Caco-2 (cell line): ENCODE data around the gene CMTR1. TPM values are rescaled to one million over a fixed set of nuclear protein-coding genes. Genes with fewer than 3 reads are reported as not detected.
"Not testable (repeated sequence)": the region's sequence is repeated elsewhere in the genome, so short reads cannot be mapped to it uniquely, and the experiment has no call there.

Source experiments
- BruUV-seq: library from RNA; stranded (reverse); fragments of 400-500 nt; replicated peaks from 2 replicates; lab custom pipeline; 2021; lab: Mats Ljungman, UMichigan
- CTCF ChIA-PET: fragments of 300-600 bp; sonication (Branson Sonifier 250); formaldehyde crosslinking; loops from one replicate; lab custom pipeline; 2022; ENCODE audit warnings: antibody characterized with exemption; lab: Charles Lee
- POLR2A ChIA-PET: fragments of 300-600 bp; sonication (Branson Sonifier 250); formaldehyde crosslinking; loops from one replicate; lab custom pipeline; 2022; ENCODE audit warnings: antibody characterized with exemption; lab: Charles Lee
- DNase-seq, 2 experiments: peaks; one replicate each; pipeline versions ENCODE4 v3.0.0 to v3.0.0-alpha.2; 2020 to 2022
- H3K27me3 ChIP-seq: replicated peaks from 2 replicates; pipeline ENCODE4 v1.6.0; 2011; ENCODE audit warnings: low read length; ENCODE audit not compliant: control insufficient read depth, insufficient read depth
- H3K36me3 ChIP-seq: 2 replicates; pipeline ENCODE4 v1.5.1; 2011; ENCODE audit warnings: low read length; ENCODE audit not compliant: control insufficient read depth, insufficient read depth
- H3K4me1 ChIP-seq: fragments of 250-450 bp; sonication (Bioruptor Pico); 2 replicates; pipeline ENCODE4 v1.5.1; 2020; ENCODE audit warnings: mild to moderate bottlenecking
- H3K4me3 ChIP-seq: 2 replicates; pipeline ENCODE4 v1.5.1; 2011; ENCODE audit warnings: low read depth, mild to moderate bottlenecking, control low read depth, low read length
- H3K9me3 ChIP-seq: fragments of 250-450 bp; sonication (Bioruptor Pico); 2 replicates; pipeline ENCODE4 v1.5.1; 2020; ENCODE audit warnings: mild to moderate bottlenecking, moderate library complexity
- H3K27ac Mint-ChIP-seq: one replicate; pipeline ENCODE4 v1.8.0; 2022; ENCODE audit warnings: mixed read lengths; ENCODE audit not compliant: unreplicated experiment
- H3K27me3 Mint-ChIP-seq: one replicate; pipeline ENCODE4 v1.8.0; 2022; ENCODE audit warnings: mixed read lengths; ENCODE audit not compliant: insufficient read depth, unreplicated experiment
- H3K36me3 Mint-ChIP-seq: one replicate; pipeline ENCODE4 v1.8.0; 2022; ENCODE audit warnings: mild to moderate bottlenecking, mixed read lengths; ENCODE audit not compliant: insufficient read depth, unreplicated experiment
- H3K4me1 Mint-ChIP-seq: one replicate; pipeline ENCODE4 v1.8.0; 2022; ENCODE audit warnings: low read depth, mixed read lengths; ENCODE audit not compliant: unreplicated experiment
- H3K4me3 Mint-ChIP-seq: one replicate; pipeline ENCODE4 v1.8.0; 2022; ENCODE audit warnings: mild to moderate bottlenecking, moderate library complexity, mixed read lengths; ENCODE audit not compliant: unreplicated experiment
- H3K9me3 Mint-ChIP-seq: one replicate; pipeline ENCODE4 v1.8.0; 2022; ENCODE audit warnings: mixed read lengths; ENCODE audit not compliant: unreplicated experiment
- CTCF ChIP-seq, 2 experiments: fragments of 200-600 bp in 1 of 2; IDR thresholded peaks; 1 replicate in 1 of 2; 2 replicates in 1 of 2; pipeline versions ENCODE4 v1.5.1 to v1.8.0; 2011 to 2022; ENCODE audit warnings: antibody characterized with exemption in 1 of 2, control low read depth in 1 of 2, inconsistent platforms in 1 of 2, low read depth in 1 of 2, low read length in 1 of 2, mild to moderate bottlenecking in 1 of 2, moderate library complexity in 1 of 2; ENCODE audit not compliant: insufficient read depth in 1 of 2, severe bottlenecking in 1 of 2, unreplicated experiment in 1 of 2
- intact Hi-C: fragments of 100-400 bp; cut with micrococcal nuclease; formaldehyde crosslinking; loops from one replicate; pipeline ENCODE4 v1.10.0; 2022; ENCODE audit not compliant: unreplicated experiment
- total RNA-seq: library from RNA; stranded (reverse); gene quantifications from 2 replicates; pipeline ENCODE4 v1.2.3, GENCODE V29; 2022

Gene CMTR1
- total RNA-seq, 1 experiment from 2014 or later: 40.8 TPM

DNA sequence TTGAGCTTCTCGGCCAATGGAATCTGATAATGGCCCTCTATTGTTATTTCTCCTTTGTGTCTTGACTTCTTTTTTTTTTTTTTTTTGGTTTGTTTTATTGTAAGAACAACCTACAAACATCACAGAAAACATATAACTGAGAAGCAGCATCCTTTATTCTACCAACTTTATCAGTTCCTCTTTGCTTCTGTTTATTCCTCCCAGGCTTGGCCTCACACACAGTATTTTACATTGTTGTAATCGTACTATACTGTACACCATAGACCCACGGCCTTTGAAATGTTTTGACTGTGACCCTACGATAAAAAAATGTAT is 67.2 kb downstream of the CMTR1 start:
- H3K4me1 ChIP-seq: peaks cover 28% of the 10 kb centered on the region
- Mint-ChIP-seq H3K4me1 (peaks cover 16% of the 10 kb centered on the region), H3K27ac (peak overlapping the region; percentile 92), H3K4me3 (peak overlapping the region; percentile 89), H3K27me3 (no peaks in the 10 kb centered on the region), H3K9me3 (no peaks in the 10 kb centered on the region), H3K36me3 (peaks cover 8% of the 10 kb centered on the region)
- H3K27me3 ChIP-seq: no peaks in the 10 kb centered on the region
- ChIA-PET CTCF (interaction anchor here (0.7 to 1.2 kb wide), 4 partner anchors 8 to 66 kb away, joined by 3 to 5 read pairs (median 4); no protein-coding TSS in a partner anchor), POLR2A (interaction anchor here (0.5 to 1.0 kb wide), 3 partner anchors 8 to 554 kb away, joined by 3 to 4 read pairs (median 3); no protein-coding TSS in a partner anchor)
- H3K9me3 ChIP-seq: no peaks in the 10 kb centered on the region
- DNase-seq: no peak
- no peak for TF ChIP-seq CTCF (IDR thresholded peaks at IDR 0.05; ENCODE audit: insufficient read depth in 1 of 2, low read depth in 1 of 2, low read length in 1 of 2, severe bottlenecking in 1 of 2, unreplicated experiment in 1 of 2)
- intact Hi-C loops: no loop called here
- H3K36me3 ChIP-seq: no peaks in the 10 kb centered on the region; the same call in 1 of the 2 replicates
- H3K4me3 ChIP-seq: no peak overlapping the region; the same call in 1 of the 2 replicates
- no TSS peak for BruUV-seq

- H3K9me3 Mint-ChIP-seq, H3K36me3 ChIP-seq, H3K9me3 ChIP-seq, H3K36me3 Mint-ChIP-seq, H3K27ac Mint-ChIP-seq, DNase-seq, H3K4me3 ChIP-seq, intact Hi-C loops, H3K27me3 Mint-ChIP-seq, POLR2A ChIA-PET, H3K27me3 ChIP-seq, H3K4me3 Mint-ChIP-seq, BruUV-seq: not testable (repeated sequence)
- H3K4me1 Mint-ChIP-seq: peaks cover 16% of the 10 kb centered on the region
- H3K4me1 ChIP-seq: peaks cover 28% of the 10 kb centered on the region
- CTCF ChIA-PET: interaction anchor here (0.6 kb wide), 1 partner anchor 264 kb away, joined by 4 read pairs; no protein-coding TSS in a partner anchor
Measured at GRCh38 chr6:37500904-37501303, 67.9 kb downstream of the CMTR1 start.

DNA sequence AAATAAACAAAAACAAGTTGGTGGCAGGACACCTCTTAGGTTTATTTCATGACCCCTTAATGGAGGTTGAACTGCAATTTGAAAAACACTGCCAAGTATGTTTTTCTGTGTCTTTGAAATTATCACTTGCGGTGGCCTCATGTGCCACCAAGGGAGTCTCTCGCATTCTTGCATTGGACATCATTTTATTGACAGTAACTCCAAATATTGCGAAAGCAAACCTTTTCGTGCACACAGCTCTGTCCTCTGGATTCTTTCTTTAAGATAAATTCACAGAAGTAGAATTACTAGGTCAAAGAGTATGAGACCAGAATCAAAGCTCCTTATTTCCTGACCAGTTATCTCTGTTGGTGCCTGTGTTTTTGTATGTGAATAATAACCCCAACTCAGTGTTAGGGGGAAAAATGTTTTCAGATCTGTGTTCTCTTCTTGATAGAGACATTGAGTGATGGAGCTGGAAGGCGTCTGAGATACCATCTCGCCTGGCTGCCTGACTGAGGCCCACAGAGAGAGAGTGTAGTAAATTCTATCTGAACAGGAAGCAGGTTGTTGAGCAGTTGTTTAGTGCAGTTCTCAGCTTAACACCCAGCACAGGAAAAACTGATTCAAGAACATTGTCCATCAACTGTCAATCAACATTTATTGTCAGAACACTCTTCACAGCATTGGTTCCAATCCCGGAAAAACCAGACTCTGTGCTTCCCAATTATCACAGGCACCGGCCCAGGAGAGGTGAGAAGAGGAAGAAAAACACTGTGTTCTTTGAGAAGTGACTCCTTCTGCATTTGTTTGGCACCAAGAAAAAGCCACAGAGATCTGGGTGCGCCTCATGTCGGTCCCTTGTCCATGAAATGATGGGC is 68.8 kb downstream of the CMTR1 start:
- Histone ChIP-seq H3K36me3 (no peaks in the 10 kb centered on the region), H3K4me3 (no peak overlapping the region), H3K27me3 (no peaks in the 10 kb centered on the region), H3K9me3 (no peaks in the 10 kb centered on the region), H3K4me1 (peaks cover 31% of the 10 kb centered on the region)
- Mint-ChIP-seq H3K4me3 (no peak overlapping the region), H3K27ac (no peak overlapping the region), H3K27me3 (no peaks in the 10 kb centered on the region), H3K9me3 (no peaks in the 10 kb centered on the region), H3K36me3 (peaks cover 8% of the 10 kb centered on the region), H3K4me1 (peaks cover 19% of the 10 kb centered on the region)
- DNase-seq: no peak
- BruUV-seq: no TSS peak
- CTCF ChIA-PET: interaction anchor here (0.6 kb wide), 2 partner anchors 80 to 263 kb away, joined by 3 to 4 read pairs; no protein-coding TSS in a partner anchor
- intact Hi-C loops: no loop called here
- POLR2A ChIA-PET: no interaction called here
- no peak for TF ChIP-seq CTCF (IDR thresholded peaks at IDR 0.05; ENCODE audit: insufficient read depth in 1 of 2, low read depth in 1 of 2, low read length in 1 of 2, severe bottlenecking in 1 of 2, unreplicated experiment in 1 of 2)
